Measurements from ENCODE around the gene SRSF1.

DNA sequence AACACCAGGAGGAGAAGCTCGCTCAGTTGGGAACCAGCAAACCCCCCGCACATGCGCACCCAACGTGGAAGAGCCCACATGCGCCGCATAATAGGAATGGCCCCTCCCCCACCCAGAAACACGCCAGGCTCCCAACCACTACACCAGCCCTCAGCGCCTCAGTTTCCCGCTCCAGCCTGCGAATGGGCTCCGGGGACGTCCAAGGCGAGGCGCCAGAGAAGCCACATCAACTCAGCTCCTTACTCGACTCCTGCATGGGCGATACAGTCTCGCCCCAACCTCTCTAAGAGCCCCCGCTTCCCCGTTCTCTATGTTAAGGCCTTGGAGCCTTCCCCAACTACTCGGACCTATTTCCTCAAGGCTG, 504 bp downstream of the SRSF1 start:
- TF ChIP-seq, protein P1, sequence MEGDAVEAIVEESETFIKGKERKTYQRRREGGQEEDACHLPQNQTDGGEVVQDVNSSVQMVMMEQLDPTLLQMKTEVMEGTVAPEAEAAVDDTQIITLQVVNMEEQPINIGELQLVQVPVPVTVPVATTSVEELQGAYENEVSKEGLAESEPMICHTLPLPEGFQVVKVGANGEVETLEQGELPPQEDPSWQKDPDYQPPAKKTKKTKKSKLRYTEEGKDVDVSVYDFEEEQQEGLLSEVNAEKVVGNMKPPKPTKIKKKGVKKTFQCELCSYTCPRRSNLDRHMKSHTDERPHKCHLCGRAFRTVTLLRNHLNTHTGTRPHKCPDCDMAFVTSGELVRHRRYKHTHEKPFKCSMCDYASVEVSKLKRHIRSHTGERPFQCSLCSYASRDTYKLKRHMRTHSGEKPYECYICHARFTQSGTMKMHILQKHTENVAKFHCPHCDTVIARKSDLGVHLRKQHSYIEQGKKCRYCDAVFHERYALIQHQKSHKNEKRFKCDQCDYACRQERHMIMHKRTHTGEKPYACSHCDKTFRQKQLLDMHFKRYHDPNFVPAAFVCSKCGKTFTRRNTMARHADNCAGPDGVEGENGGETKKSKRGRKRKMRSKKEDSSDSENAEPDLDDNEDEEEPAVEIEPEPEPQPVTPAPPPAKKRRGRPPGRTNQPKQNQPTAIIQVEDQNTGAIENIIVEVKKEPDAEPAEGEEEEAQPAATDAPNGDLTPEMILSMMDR (IDR thresholded peaks at IDR 0.05), result no peak
- no peak for TF ChIP-seq POLR2A (IDR thresholded peaks at IDR 0.05)
